Karpas-422 (cell line): ENCODE results near the gene PPEF2. TPM values are rescaled to one million over a fixed set of nuclear protein-coding genes. Genes with fewer than 3 reads are reported as not detected.

Experiments
- DNase-seq: peaks from one replicate; pipeline ENCODE4 v3.0.0-alpha.2; 2015
- H2AFZ ChIP-seq: fragments of 200-600 bp; sonication (generic); 2 replicates; pipeline ENCODE4 v1.6.1; 2014; ENCODE audit warnings: antibody characterized with exemption, low read length, mixed read lengths
- H3K27ac ChIP-seq: fragments of 200-600 bp; sonication (generic); 2 replicates; pipeline ENCODE4 v1.5.1; 2014; ENCODE audit warnings: mild to moderate bottlenecking, low read length, moderate library complexity
- H3K27me3 ChIP-seq: fragments of 200-600 bp; sonication (generic); 2 replicates; pipeline ENCODE4 v1.6.1; 2014; ENCODE audit warnings: low read length, mixed read lengths
- H3K36me3 ChIP-seq: fragments of 200-600 bp; sonication (generic); 2 replicates; pipeline ENCODE4 v1.6.1; 2014; ENCODE audit warnings: low read length, mixed read lengths; ENCODE audit not compliant: insufficient read depth
- H3K4me1 ChIP-seq: fragments of 200-600 bp; sonication (generic); 2 replicates; pipeline ENCODE4 v1.6.1; 2014; ENCODE audit warnings: mild to moderate bottlenecking, low read length, mixed read lengths
- H3K4me2 ChIP-seq: fragments of 200-600 bp; sonication (generic); 2 replicates; pipeline ENCODE4 v1.6.1; 2014; ENCODE audit warnings: low read length, low read depth, mild to moderate bottlenecking; ENCODE audit not compliant: poor library complexity, severe bottlenecking
- H3K4me3 ChIP-seq: fragments of 200-600 bp; sonication (generic); 2 replicates; pipeline ENCODE4 v1.5.1; 2014; ENCODE audit warnings: mild to moderate bottlenecking, antibody characterized with exemption, low read length, mixed read lengths
- H3K79me2 ChIP-seq: fragments of 200-600 bp; sonication (generic); 2 replicates; pipeline ENCODE4 v1.6.1; 2014; ENCODE audit warnings: mild to moderate bottlenecking, low read length, mixed read lengths
- H3K9ac ChIP-seq: fragments of 200-600 bp; sonication (generic); 2 replicates; pipeline ENCODE4 v1.6.0; 2014; ENCODE audit warnings: low read length
- H3K9me2 ChIP-seq: fragments of 200-600 bp; sonication (generic), shearing (Covaris generic); replicated peaks from 2 replicates; pipeline ENCODE4 v1.6.0; 2014; ENCODE audit warnings: mild to moderate bottlenecking, low read length, moderate library complexity; ENCODE audit not compliant: insufficient read depth
- H3K9me3 ChIP-seq: fragments of 300-700, 200-600 bp; sonication (generic); 2 replicates; pipeline ENCODE4 v1.6.1; 2014; ENCODE audit warnings: low read length, mixed read lengths
- H4K20me1 ChIP-seq: fragments of 200-600 bp; sonication (generic); 2 replicates; pipeline ENCODE4 v1.6.1; 2014; ENCODE audit warnings: mild to moderate bottlenecking, antibody characterized with exemption, low read length, low read depth; ENCODE audit not compliant: insufficient read depth
- total RNA-seq: library from RNA; depleted of rRNA; stranded (reverse); fragments of >200 nt; shearing (Covaris generic); gene quantifications from 2 replicates; pipeline ENCODE4 v1.2.3, GENCODE V29; 2014; ENCODE audit warnings: low replicate concordance; rRNA removed

PPEF2 gene
- total RNA-seq, result not detected in 2 replicates

- no peaks in the 10 kb centered on the region for H4K20me1 ChIP-seq
- DNase-seq, result no peak
- no peak within 1 kb of the TSS for H2AFZ ChIP-seq
- H3K4me2 ChIP-seq, result peak within 1 kb of the TSS; percentile 64
- H3K9me2 ChIP-seq, result no peaks in the 10 kb centered on the region
- no peaks in the 10 kb centered on the region for H3K36me3 ChIP-seq
- H3K27ac ChIP-seq, result no peak within 1 kb of the TSS
- no peaks in the 10 kb centered on the region for H3K9me3 ChIP-seq
- no peaks in the 10 kb centered on the region for H3K79me2 ChIP-seq
- H3K4me1 ChIP-seq, result peaks cover 23% of the 10 kb centered on the region
- H3K27me3 ChIP-seq, result no peaks in the 10 kb centered on the region
- peak within 1 kb of the TSS; percentile 54; the same call in 1 of the 2 replicates for H3K4me3 ChIP-seq
- peak within 1 kb of the TSS; percentile 20; the same call in 1 of the 2 replicates for H3K9ac ChIP-seq
These were observed at the start of gene PPEF2 for GRCh38 chr4:75902352-75902751. PPEF2 (minus strand) TSS chr4:75902452; CDS start chr4:75896325, 6,127 bp downstream.

GRCh38 chr4:75950213-75950815 is 48.1 kb upstream of the PPEF2 start:
- H3K4me3 ChIP-seq, result no peak overlapping the region
- no peaks in the 10 kb centered on the region for H4K20me1 ChIP-seq
- no peaks in the 10 kb centered on the region for H3K4me1 ChIP-seq
- no peak overlapping the region for H3K4me2 ChIP-seq
- H2AFZ ChIP-seq, result no peak overlapping the region
- H3K9me3 ChIP-seq, result no peaks in the 10 kb centered on the region
- H3K9ac ChIP-seq, result no peak overlapping the region
- H3K79me2 ChIP-seq, result no peaks in the 10 kb centered on the region
- H3K9me2 ChIP-seq, result no peaks in the 10 kb centered on the region
- H3K27me3 ChIP-seq, result no peaks in the 10 kb centered on the region
- no peak for DNase-seq
- no peak overlapping the region for H3K27ac ChIP-seq
- H3K36me3 ChIP-seq, result peaks cover 14% of the 10 kb centered on the region; the same call in 1 of the 2 replicates

GRCh38 chr4:75948822-75949444 is 46.7 kb upstream of the PPEF2 start:
- peaks cover 14% of the 10 kb centered on the region; the same call in 1 of the 2 replicates for H3K36me3 ChIP-seq
- no peak overlapping the region for H2AFZ ChIP-seq
- H3K9me3 ChIP-seq, result no peaks in the 10 kb centered on the region
- no peaks in the 10 kb centered on the region for H3K79me2 ChIP-seq
- H3K9ac ChIP-seq, result no peak overlapping the region
- no peaks in the 10 kb centered on the region for H3K27me3 ChIP-seq
- H3K4me3 ChIP-seq, result no peak overlapping the region
- H3K9me2 ChIP-seq, result no peaks in the 10 kb centered on the region
- no peaks in the 10 kb centered on the region for H4K20me1 ChIP-seq
- H3K4me2 ChIP-seq, result no peak overlapping the region
- no peaks in the 10 kb centered on the region for H3K4me1 ChIP-seq
- DNase-seq, result no peak
- H3K27ac ChIP-seq, result no peak overlapping the region

DNA sequence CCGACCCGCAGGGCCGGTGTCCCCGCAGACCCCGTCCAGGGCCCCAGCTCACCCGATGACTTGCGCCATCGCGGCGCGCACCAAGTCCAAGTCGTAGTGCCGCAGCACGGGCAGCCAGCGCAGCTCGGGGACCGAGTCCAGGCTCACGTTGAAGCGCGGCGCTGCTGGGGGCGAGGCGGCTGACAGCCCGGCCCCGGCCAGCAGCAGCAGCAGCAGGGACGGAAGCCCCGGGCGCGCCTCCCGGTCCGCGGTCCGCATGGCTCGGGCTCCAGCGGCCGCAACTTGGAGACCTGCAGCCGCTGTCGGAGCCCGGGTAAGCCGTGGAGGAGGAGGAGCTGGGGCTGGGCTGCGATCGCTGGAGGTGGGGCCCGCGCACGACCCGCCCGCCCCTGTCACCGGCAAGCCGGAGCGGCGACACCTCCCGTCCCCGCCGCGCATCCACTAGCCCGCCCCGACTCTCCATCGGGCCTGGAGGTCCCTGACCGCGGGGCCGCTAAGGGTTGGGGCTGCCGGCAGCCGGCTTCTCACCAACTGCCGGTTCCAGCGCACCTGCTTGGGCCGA is 38.5 kb upstream of the PPEF2 start, which contains the start of gene NAAA:
Gene NAAA (minus strand): TSS at position 322 of the 562 bp plus-strand sequence. CDS start 64 bp downstream, at position 258.
- H3K9me3 ChIP-seq, result no peaks in the 10 kb centered on the region
- peak within 1 kb of the TSS; percentile 86 for H3K9ac ChIP-seq
- peak within 1 kb of the TSS; percentile 87 for H3K4me3 ChIP-seq
- H2AFZ ChIP-seq, result peak within 1 kb of the TSS; percentile 86
- no peaks in the 10 kb centered on the region for H3K9me2 ChIP-seq
- peak within 1 kb of the TSS; percentile 84 for H3K4me2 ChIP-seq
- 0 out of 2 replicates have a peak, but pooled peaks cover 4% of the 10 kb centered on the region for H3K4me1 ChIP-seq
- no peaks in the 10 kb centered on the region for H3K27me3 ChIP-seq
- H3K36me3 ChIP-seq, result peaks cover 3% of the 10 kb centered on the region; the same call in 1 of the 2 replicates
- H3K27ac ChIP-seq, result peak within 1 kb of the TSS; percentile 65
- H4K20me1 ChIP-seq, result no peaks in the 10 kb centered on the region
- peak; percentile 89 for DNase-seq
- H3K79me2 ChIP-seq, result peaks cover 4% of the 10 kb centered on the region

DNA sequence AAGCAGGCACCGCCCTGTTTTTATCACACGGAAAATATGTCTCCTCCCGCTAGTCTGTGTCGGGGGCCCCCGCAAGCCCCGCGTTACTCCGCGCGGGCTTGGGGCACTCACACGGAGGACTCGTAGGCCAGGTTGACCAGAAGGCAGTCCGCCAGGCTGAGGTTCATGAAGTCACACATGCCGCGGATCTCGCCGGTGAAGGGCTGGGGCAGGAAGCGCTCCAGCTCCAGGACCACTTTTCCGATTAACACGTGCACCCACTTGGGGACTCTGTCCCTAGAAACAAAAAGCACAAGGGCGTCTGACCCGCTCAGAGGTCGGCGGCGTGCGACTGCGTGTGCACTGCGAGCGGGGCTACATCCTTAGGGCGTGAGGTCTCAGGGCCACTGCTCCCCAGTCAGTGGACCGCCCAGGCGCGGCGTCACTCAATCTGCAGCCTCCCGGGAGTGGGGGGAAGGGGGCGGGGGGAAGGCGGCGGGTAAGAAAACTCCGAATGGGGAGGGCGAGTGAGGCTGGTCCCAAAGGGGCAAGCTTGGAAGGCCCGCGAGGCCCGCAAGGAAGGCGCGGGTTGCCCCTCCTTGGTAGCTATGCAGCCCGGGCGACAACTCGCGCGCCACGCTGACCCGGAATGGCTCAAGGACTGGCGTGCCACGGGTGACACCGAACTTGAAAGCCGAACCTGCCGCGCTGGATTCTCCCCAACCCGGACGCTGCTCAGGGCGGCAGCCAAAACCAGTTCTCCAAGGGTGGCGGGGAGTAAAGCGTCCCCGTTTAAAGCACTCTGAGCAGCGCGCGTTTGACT is 37.8 kb upstream of the PPEF2 start:
- Histone ChIP-seq H3K27ac (peak overlapping the region; percentile 65), H3K9me2 (no peaks in the 10 kb centered on the region), H3K79me2 (peaks cover 4% of the 10 kb centered on the region), H3K4me1 (0 out of 2 replicates have a peak, but pooled peaks cover 4% of the 10 kb centered on the region), H4K20me1 (no peaks in the 10 kb centered on the region), H3K36me3 (peaks cover 3% of the 10 kb centered on the region; the same call in 1 of the 2 replicates), H3K4me2 (peak overlapping the region; percentile 84), H3K9ac (peak overlapping the region; percentile 86), H3K9me3 (no peaks in the 10 kb centered on the region), H3K27me3 (no peaks in the 10 kb centered on the region), H2AFZ (peak overlapping the region; percentile 86), H3K4me3 (peak overlapping the region; percentile 87)
- DNase-seq, result peak; percentile 87

- no peak overlapping the region for H3K4me2 ChIP-seq
- H3K36me3 ChIP-seq, result peaks cover 3% of the 10 kb centered on the region; the same call in 1 of the 2 replicates
- peaks cover 4% of the 10 kb centered on the region for H3K79me2 ChIP-seq
- 0 out of 2 replicates have a peak, but pooled peaks cover 4% of the 10 kb centered on the region for H3K4me1 ChIP-seq
- H3K9me2 ChIP-seq, result no peaks in the 10 kb centered on the region
- H3K4me3 ChIP-seq, result no peak overlapping the region
- H3K9ac ChIP-seq, result no peak overlapping the region
- H2AFZ ChIP-seq, result no peak overlapping the region
- no peaks in the 10 kb centered on the region for H4K20me1 ChIP-seq
- H3K27me3 ChIP-seq, result no peaks in the 10 kb centered on the region
- no peak overlapping the region for H3K27ac ChIP-seq
- DNase-seq, result no peak
- no peaks in the 10 kb centered on the region for H3K9me3 ChIP-seq
These were observed 33.4 kb upstream of the PPEF2 start for GRCh38 chr4:75935628-75936027.

- H3K4me1 ChIP-seq, result no peaks in the 10 kb centered on the region
- H3K9ac ChIP-seq, result no peak overlapping the region
- no peaks in the 10 kb centered on the region for H4K20me1 ChIP-seq
- no peak for DNase-seq
- no peak overlapping the region for H3K27ac ChIP-seq
- H3K4me3 ChIP-seq, result no peak overlapping the region
- H2AFZ ChIP-seq, result no peak overlapping the region
- H3K9me2 ChIP-seq, result no peaks in the 10 kb centered on the region
- H3K27me3 ChIP-seq, result no peaks in the 10 kb centered on the region
- no peaks in the 10 kb centered on the region for H3K79me2 ChIP-seq
- no peak overlapping the region for H3K4me2 ChIP-seq
- H3K36me3 ChIP-seq, result peaks cover 4% of the 10 kb centered on the region
- H3K9me3 ChIP-seq, result no peaks in the 10 kb centered on the region
These were observed 27.9 kb upstream of the PPEF2 start for GRCh38 chr4:75930152-75930551.
